ENCODE results near the gene BAAT. TPM values are rescaled to one million over a fixed set of nuclear protein-coding genes. Genes with fewer than 3 reads are reported as not detected.

Gene BAAT
- total RNA-seq, 3 donors from 2014 or later (not counting 1 experiment from before 2014, with no cell fraction given), result not detected

GRCh38 chr9:101398930-101399642 lies 14.3 kb upstream of the BAAT start:
- peaks cover 36% of the 10 kb centered on the region for H3K36me3 ChIP-seq (ENCODE audit: control insufficient read depth, insufficient read depth, low read length)
- H3K9me3 Mint-ChIP-seq, result peaks cover 2 to 3% of the 10 kb centered on the region in 2 donors
- H3K27me3 Mint-ChIP-seq (ENCODE audit: low read depth in 2 of 2), result no peaks in the 10 kb centered on the region
- peak overlapping the region; percentile 77 for H3K4me3 ChIP-seq (ENCODE audit: low read length)
- peak overlapping the region; percentile 98 to 99 for H3K27ac Mint-ChIP-seq
- no peak for DNase-seq
- peaks cover 78% of the 10 kb centered on the region in 2 donors for H3K4me1 Mint-ChIP-seq
- WGBS (ENCODE audit: insufficient coverage), result under 1% methylated on average over 28 of the region's 28 CpGs
- TF ChIP-seq, protein P1, sequence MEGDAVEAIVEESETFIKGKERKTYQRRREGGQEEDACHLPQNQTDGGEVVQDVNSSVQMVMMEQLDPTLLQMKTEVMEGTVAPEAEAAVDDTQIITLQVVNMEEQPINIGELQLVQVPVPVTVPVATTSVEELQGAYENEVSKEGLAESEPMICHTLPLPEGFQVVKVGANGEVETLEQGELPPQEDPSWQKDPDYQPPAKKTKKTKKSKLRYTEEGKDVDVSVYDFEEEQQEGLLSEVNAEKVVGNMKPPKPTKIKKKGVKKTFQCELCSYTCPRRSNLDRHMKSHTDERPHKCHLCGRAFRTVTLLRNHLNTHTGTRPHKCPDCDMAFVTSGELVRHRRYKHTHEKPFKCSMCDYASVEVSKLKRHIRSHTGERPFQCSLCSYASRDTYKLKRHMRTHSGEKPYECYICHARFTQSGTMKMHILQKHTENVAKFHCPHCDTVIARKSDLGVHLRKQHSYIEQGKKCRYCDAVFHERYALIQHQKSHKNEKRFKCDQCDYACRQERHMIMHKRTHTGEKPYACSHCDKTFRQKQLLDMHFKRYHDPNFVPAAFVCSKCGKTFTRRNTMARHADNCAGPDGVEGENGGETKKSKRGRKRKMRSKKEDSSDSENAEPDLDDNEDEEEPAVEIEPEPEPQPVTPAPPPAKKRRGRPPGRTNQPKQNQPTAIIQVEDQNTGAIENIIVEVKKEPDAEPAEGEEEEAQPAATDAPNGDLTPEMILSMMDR (IDR thresholded peaks at IDR 0.05), result no peak
- peak in 1 of 3 donors; percentile 0 for ATAC-seq
- intact Hi-C loops (cut with micrococcal nuclease), result loop anchor here (1.0 kb wide), 1 partner anchor 134 kb away; the partner anchor contains the start of gene RNF20
- H3K27me3 ChIP-seq (ENCODE audit: control insufficient read depth, insufficient read depth, low read length), result no peaks in the 10 kb centered on the region
- H3K4me3 Mint-ChIP-seq, result peak overlapping the region; percentile 96
- H3K9me3 ChIP-seq (ENCODE audit: control insufficient read depth, insufficient read depth, low read length), result no peaks in the 10 kb centered on the region
- H3K4me1 ChIP-seq (ENCODE audit: control insufficient read depth, insufficient read depth, low read length), result peaks cover 12% of the 10 kb centered on the region
- peak overlapping the region; percentile 93 for H3K27ac ChIP-seq (ENCODE audit: low read length)
- H3K36me3 Mint-ChIP-seq, result peaks cover 34% of the 10 kb centered on the region

DNA sequence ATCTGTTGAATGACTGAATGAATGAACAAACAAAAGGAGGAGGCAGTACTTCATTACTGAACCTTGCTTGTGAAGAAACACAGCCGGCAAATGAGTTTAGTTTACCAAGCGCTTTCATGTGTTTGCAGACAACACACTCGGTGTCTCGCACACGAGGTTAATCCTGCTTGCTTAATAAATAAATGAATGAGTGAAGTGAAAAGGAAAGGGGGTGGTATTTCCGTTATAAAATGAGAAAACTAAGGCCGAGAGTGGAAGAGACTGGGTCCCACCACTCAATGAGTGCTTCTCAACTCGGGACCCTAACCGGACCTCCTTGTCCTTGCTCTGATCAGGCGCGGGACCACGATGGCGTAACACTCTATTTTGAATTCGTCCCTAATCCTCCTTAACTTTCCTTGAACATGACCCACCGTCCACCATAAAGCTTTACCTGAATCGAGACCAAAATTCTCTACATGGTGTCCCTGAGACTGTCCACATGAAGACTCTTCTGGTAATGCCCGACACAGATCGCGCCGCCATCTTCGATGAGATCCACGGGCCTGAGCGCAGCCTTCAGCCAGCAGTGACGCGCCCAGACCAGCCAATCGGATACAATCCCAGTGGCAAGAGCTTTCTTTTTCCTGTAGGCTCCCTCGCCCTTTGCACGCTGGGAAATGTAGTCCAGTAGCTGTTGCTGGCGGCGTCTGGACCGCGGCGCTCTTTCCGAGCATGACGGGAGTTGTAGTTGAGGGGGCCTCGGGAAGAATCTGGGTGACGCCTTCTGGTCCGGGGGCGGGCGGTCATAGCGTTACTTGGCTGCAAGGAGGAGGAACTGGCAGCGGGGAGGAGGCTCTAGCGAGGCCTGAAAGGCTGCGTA lies 13.5 kb upstream of the BAAT start, which contains the start of the genes MRPL50 and ZNF189:
Gene MRPL50, minus strand, starts transcription at position 551 of the 862 bp plus-strand sequence. Its CDS starts 26 bp downstream, at position 525.
Gene ZNF189, plus strand, starts transcription at position 784 of the 862 bp plus-strand sequence. CDS start 306 bp downstream, outside the sequence.
- peaks cover 73 to 76% of the 10 kb centered on the region in 2 donors for H3K4me1 Mint-ChIP-seq
- peaks cover 26% of the 10 kb centered on the region for H3K36me3 Mint-ChIP-seq
- H3K9me3 ChIP-seq (ENCODE audit: control insufficient read depth, insufficient read depth, low read length), result no peaks in the 10 kb centered on the region
- intact Hi-C loops (cut with micrococcal nuclease), result loop anchor here (1.0 kb wide), 1 partner anchor 135 kb away; the partner anchor contains the start of gene RNF20
- peak within 1 kb of the TSS; percentile 96 for H3K4me3 Mint-ChIP-seq
- under 1% methylated on average over 44 of the region's 44 CpGs for WGBS (ENCODE audit: insufficient coverage)
- ATAC-seq (peak; percentile 93 to 99 (median 95)), DNase-seq (peak; percentile 93 to 98)
- peaks cover 28% of the 10 kb centered on the region for H3K36me3 ChIP-seq (ENCODE audit: control insufficient read depth, insufficient read depth, low read length)
- TF ChIP-seq, protein P1 (IDR thresholded peaks at IDR 0.05), result no peak
- H3K9me3 Mint-ChIP-seq, result no peaks in the 10 kb centered on the region
- H3K4me3 ChIP-seq (ENCODE audit: low read length), result peak within 1 kb of the TSS; percentile 77
- H3K27me3 Mint-ChIP-seq (ENCODE audit: low read depth in 2 of 2), result no peaks in the 10 kb centered on the region
- H3K4me1 ChIP-seq (ENCODE audit: control insufficient read depth, insufficient read depth, low read length), result peaks cover 12% of the 10 kb centered on the region
- H3K27me3 ChIP-seq (ENCODE audit: control insufficient read depth, insufficient read depth, low read length), result no peaks in the 10 kb centered on the region
- peak within 1 kb of the TSS; percentile 93 for H3K27ac ChIP-seq (ENCODE audit: low read length)
- peak within 1 kb of the TSS; percentile 98 to 99 for H3K27ac Mint-ChIP-seq

DNA sequence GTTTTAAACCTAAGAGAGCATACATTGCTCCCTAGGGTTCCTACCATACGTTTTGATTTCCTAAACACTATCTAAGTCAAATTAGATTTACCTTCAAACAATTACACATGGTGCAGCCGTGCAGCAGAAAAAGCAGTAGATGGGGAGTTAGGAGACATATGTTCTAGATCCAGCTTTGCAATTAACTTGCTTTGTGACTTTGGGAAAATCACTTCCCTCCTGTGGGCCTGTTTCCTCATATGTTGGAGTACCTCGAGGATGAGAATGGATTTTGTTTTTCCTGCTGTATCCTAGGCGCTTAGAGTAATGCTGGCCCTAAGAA lies 12.9 kb upstream of the BAAT start:
- TF ChIP-seq, protein P1 (IDR thresholded peaks at IDR 0.05), result no peak
- Histone ChIP-seq H3K36me3 (ENCODE audit: control insufficient read depth, insufficient read depth, low read length) (peaks cover 22% of the 10 kb centered on the region), H3K4me3 (ENCODE audit: low read length) (peak overlapping the region; percentile 77), H3K9me3 (ENCODE audit: control insufficient read depth, insufficient read depth, low read length) (no peaks in the 10 kb centered on the region), H3K27ac (ENCODE audit: low read length) (peak overlapping the region; percentile 93), H3K27me3 (ENCODE audit: control insufficient read depth, insufficient read depth, low read length) (no peaks in the 10 kb centered on the region), H3K4me1 (ENCODE audit: control insufficient read depth, insufficient read depth, low read length) (peaks cover 12% of the 10 kb centered on the region)
- Mint-ChIP-seq H3K9me3 (no peaks in the 10 kb centered on the region), H3K27me3 (ENCODE audit: low read depth in 2 of 2) (no peaks in the 10 kb centered on the region), H3K27ac (peak overlapping the region; percentile 98 to 99), H3K4me1 (peaks cover 69 to 70% of the 10 kb centered on the region in 2 donors), H3K36me3 (peaks cover 20% of the 10 kb centered on the region), H3K4me3 (peak overlapping the region; percentile 96)
- DNase-seq (no peak), ATAC-seq (no peak)
- WGBS (ENCODE audit: insufficient coverage), result 10% methylated on average over 3 of the region's 4 CpGs
- intact Hi-C loops (cut with micrococcal nuclease), result loop anchor here (1.0 kb wide), 1 partner anchor 136 kb away; the partner anchor contains the start of gene RNF20
